ENCODE measurements around the gene HACE1. TPM values are rescaled to one million over a fixed set of nuclear protein-coding genes. Genes with fewer than 3 reads are reported as not detected.
"Not testable (repeated sequence)": the region's sequence is repeated elsewhere in the genome, so short reads cannot be mapped to it uniquely, and the experiment has no call there.

The HACE1 gene
- polyA plus RNA-seq, 3 donors = 2.7 to 3.9 (median 3.4) TPM

DNA sequence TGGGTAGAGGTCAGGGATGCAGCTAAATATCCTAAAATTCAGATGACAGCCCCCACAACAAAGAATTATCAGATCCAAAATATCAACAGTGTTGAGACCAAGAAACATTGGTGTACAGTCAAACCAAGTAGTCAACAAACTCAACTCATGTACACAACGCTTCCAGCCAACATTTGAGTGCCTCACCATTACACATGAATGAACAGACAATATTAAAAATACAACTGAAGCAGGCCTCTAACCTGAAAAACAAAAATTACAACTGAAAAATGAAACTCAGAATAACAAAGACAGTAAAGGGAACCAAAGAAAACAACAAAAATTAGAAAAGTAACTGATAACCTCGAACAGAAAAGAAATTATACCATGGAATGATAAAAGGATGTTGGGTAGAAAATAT, 46.2 kb downstream of the HACE1 start:
- Histone ChIP-seq H3K36me3 (replicated peaks in 1 of 2; ENCODE audit: control insufficient read depth in 1 of 2, insufficient read depth in 2 of 2, low read length in 2 of 2) (no peaks in the 10 kb centered on the region), H3K27me3 (ENCODE audit: control insufficient read depth in 2 of 2, insufficient read depth in 2 of 2, low read length in 2 of 2) (no peaks in the 10 kb centered on the region), H3K79me2 (ENCODE audit: insufficient read depth, low read length) (no peaks in the 10 kb centered on the region), H3K9ac (ENCODE audit: insufficient read depth, low read length, poor library complexity, severe bottlenecking) (no peak overlapping the region), H3K9me3 (replicated peaks in 1 of 2; ENCODE audit: control insufficient read depth in 1 of 2, insufficient read depth in 1 of 2, low read length in 2 of 2) (no peaks in the 10 kb centered on the region), H2AFZ (ENCODE audit: insufficient read depth, low read depth, low read length, poor library complexity, severe bottlenecking) (no peak overlapping the region), H3K4me2 (replicated peaks; ENCODE audit: extremely low read depth, low read length, poor library complexity, severe bottlenecking) (no peak overlapping the region), H3K4me3 (replicated peaks in 1 of 3; ENCODE audit: low read depth in 2 of 3, low read length in 3 of 3) (no peak overlapping the region), H3K27ac (ENCODE audit: low read depth in 1 of 2, low read length in 2 of 2) (no peak overlapping the region), H4K20me1 (ENCODE audit: insufficient read depth, low read length) (no peaks in the 10 kb centered on the region), H3K4me1 (ENCODE audit: control insufficient read depth in 1 of 2, insufficient read depth in 2 of 2, low read length in 2 of 2) (no peaks in the 10 kb centered on the region)
- H3K36me3 Mint-ChIP-seq = peaks cover 22 to 28% of the 10 kb centered on the region in 2 donors
- DNase-seq = no peak
- no peaks in the 10 kb centered on the region for H3K4me1 Mint-ChIP-seq
- 89% methylated on average over 1 of the region's 2 CpGs for WGBS (ENCODE audit: insufficient coverage)
- no peak overlapping the region for H3K27ac Mint-ChIP-seq
- TF ChIP-seq, protein P1, sequence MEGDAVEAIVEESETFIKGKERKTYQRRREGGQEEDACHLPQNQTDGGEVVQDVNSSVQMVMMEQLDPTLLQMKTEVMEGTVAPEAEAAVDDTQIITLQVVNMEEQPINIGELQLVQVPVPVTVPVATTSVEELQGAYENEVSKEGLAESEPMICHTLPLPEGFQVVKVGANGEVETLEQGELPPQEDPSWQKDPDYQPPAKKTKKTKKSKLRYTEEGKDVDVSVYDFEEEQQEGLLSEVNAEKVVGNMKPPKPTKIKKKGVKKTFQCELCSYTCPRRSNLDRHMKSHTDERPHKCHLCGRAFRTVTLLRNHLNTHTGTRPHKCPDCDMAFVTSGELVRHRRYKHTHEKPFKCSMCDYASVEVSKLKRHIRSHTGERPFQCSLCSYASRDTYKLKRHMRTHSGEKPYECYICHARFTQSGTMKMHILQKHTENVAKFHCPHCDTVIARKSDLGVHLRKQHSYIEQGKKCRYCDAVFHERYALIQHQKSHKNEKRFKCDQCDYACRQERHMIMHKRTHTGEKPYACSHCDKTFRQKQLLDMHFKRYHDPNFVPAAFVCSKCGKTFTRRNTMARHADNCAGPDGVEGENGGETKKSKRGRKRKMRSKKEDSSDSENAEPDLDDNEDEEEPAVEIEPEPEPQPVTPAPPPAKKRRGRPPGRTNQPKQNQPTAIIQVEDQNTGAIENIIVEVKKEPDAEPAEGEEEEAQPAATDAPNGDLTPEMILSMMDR (IDR thresholded peaks at IDR 0.05) = no peak
- H3K27me3 Mint-ChIP-seq (ENCODE audit: low read depth in 3 of 3) = no peaks in the 10 kb centered on the region
- intact Hi-C loops (cut with micrococcal nuclease) = no loop called here
- no peak overlapping the region for H3K4me3 Mint-ChIP-seq
- peaks cover 0 to 8% (median 4%) of the 10 kb centered on the region in 7 donors for H3K9me3 Mint-ChIP-seq

DNA sequence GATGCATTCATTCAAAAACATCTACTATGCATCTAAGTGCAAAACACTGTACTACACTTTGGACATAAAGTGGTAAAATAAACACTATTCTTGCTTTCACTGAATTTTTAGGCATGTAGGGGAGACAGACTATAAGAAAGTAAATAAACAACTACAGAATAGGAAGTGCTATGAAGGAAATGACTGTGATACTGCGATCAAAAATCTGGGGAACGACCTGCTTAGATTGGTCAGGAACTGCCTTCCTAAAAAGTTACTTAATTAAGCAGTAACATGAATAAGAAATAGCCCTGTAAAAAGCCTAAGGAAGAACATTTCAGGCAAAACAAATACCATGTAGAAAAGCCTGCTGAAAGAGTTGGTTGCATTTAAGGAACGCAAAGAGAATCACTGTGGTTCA, 50.6 kb downstream of the HACE1 start:
- Histone ChIP-seq H3K27ac (ENCODE audit: low read depth in 1 of 2, low read length in 2 of 2) (no peak overlapping the region), H3K9ac (ENCODE audit: insufficient read depth, low read length, poor library complexity, severe bottlenecking) (no peak overlapping the region), H3K4me3 (replicated peaks in 1 of 3; ENCODE audit: low read depth in 2 of 3, low read length in 3 of 3) (no peak overlapping the region), H3K4me2 (replicated peaks; ENCODE audit: extremely low read depth, low read length, poor library complexity, severe bottlenecking) (no peak overlapping the region), H4K20me1 (ENCODE audit: insufficient read depth, low read length) (no peaks in the 10 kb centered on the region), H3K27me3 (ENCODE audit: control insufficient read depth in 2 of 2, insufficient read depth in 2 of 2, low read length in 2 of 2) (no peaks in the 10 kb centered on the region), H2AFZ (ENCODE audit: insufficient read depth, low read depth, low read length, poor library complexity, severe bottlenecking) (no peak overlapping the region), H3K36me3 (replicated peaks in 1 of 2; ENCODE audit: control insufficient read depth in 1 of 2, insufficient read depth in 2 of 2, low read length in 2 of 2) (no peaks in the 10 kb centered on the region), H3K79me2 (ENCODE audit: insufficient read depth, low read length) (no peaks in the 10 kb centered on the region), H3K4me1 (ENCODE audit: control insufficient read depth in 1 of 2, insufficient read depth in 2 of 2, low read length in 2 of 2) (no peaks in the 10 kb centered on the region), H3K9me3 (replicated peaks in 1 of 2; ENCODE audit: control insufficient read depth in 1 of 2, insufficient read depth in 1 of 2, low read length in 2 of 2) (no peaks in the 10 kb centered on the region)
- H3K27me3 Mint-ChIP-seq (ENCODE audit: low read depth in 3 of 3) = no peaks in the 10 kb centered on the region
- peaks cover 14 to 20% of the 10 kb centered on the region in 2 donors for H3K36me3 Mint-ChIP-seq
- TF ChIP-seq, protein P1 (IDR thresholded peaks at IDR 0.05) = no peak
- intact Hi-C loops (cut with micrococcal nuclease) = no loop called here
- H3K4me1 Mint-ChIP-seq = no peaks in the 10 kb centered on the region
- no peak overlapping the region for H3K4me3 Mint-ChIP-seq
- 100% methylated on average over 1 of the region's 3 CpGs for WGBS (ENCODE audit: insufficient coverage)
- peaks cover 3 to 9% (median 7%) of the 10 kb centered on the region in 7 donors for H3K9me3 Mint-ChIP-seq
- DNase-seq = no peak
- no peak overlapping the region for H3K27ac Mint-ChIP-seq

DNA sequence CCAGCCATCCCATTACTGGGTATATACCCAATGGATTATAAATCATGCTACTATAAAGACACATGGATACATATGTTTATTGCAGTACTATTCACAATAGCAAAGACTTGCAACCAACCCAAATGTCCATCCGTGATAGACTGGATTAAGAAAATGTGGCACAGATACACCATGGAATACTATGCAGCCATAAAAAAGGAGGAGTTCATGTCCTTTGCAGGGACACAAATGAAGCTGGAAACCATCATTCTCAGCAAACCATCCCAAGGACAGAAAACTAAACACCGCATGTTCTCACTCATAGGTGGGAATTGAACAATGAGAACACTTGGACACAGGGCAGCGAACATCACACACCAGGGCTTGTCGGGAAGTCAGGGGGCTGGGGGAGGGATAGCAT, 54.4 kb downstream of the HACE1 start:
- H3K27me3 Mint-ChIP-seq (ENCODE audit: low read depth in 3 of 3); H3K27ac ChIP-seq (ENCODE audit: low read depth in 1 of 2, low read length in 2 of 2); H3K4me1 Mint-ChIP-seq; H3K79me2 ChIP-seq (ENCODE audit: insufficient read depth, low read length); H3K27ac Mint-ChIP-seq; H3K36me3 ChIP-seq (replicated peaks in 1 of 2; ENCODE audit: control insufficient read depth in 1 of 2, insufficient read depth in 2 of 2, low read length in 2 of 2); H3K4me2 ChIP-seq (replicated peaks; ENCODE audit: extremely low read depth, low read length, poor library complexity, severe bottlenecking); DNase-seq; H3K27me3 ChIP-seq (ENCODE audit: control insufficient read depth in 2 of 2, insufficient read depth in 2 of 2, low read length in 2 of 2); H4K20me1 ChIP-seq (ENCODE audit: insufficient read depth, low read length); H3K4me1 ChIP-seq (ENCODE audit: control insufficient read depth in 1 of 2, insufficient read depth in 2 of 2, low read length in 2 of 2); H3K4me3 ChIP-seq (replicated peaks in 1 of 3; ENCODE audit: low read depth in 2 of 3, low read length in 3 of 3); intact Hi-C loops (cut with micrococcal nuclease); H3K9ac ChIP-seq (ENCODE audit: insufficient read depth, low read length, poor library complexity, severe bottlenecking); H2AFZ ChIP-seq (ENCODE audit: insufficient read depth, low read depth, low read length, poor library complexity, severe bottlenecking); H3K9me3 ChIP-seq (replicated peaks in 1 of 2; ENCODE audit: control insufficient read depth in 1 of 2, insufficient read depth in 1 of 2, low read length in 2 of 2): not testable (repeated sequence)
- peak overlapping the region in 1 of 2 donors; percentile 45 for H3K4me3 Mint-ChIP-seq
- peaks cover 28 to 31% of the 10 kb centered on the region in 2 donors for H3K36me3 Mint-ChIP-seq
- WGBS (ENCODE audit: insufficient coverage) = no CpG with 5 or more reads among the region's 4 CpGs
- peaks cover 10 to 19% (median 15%) of the 10 kb centered on the region in 7 donors for H3K9me3 Mint-ChIP-seq

Data from CD14-positive monocyte (primary cell).